Measurements from ENCODE around the gene PHKG1.
"Not testable (repeated sequence)": the region's sequence is repeated elsewhere in the genome, so short reads cannot be mapped to it uniquely, and the experiment has no call there.

PHKG1 gene

DNA sequence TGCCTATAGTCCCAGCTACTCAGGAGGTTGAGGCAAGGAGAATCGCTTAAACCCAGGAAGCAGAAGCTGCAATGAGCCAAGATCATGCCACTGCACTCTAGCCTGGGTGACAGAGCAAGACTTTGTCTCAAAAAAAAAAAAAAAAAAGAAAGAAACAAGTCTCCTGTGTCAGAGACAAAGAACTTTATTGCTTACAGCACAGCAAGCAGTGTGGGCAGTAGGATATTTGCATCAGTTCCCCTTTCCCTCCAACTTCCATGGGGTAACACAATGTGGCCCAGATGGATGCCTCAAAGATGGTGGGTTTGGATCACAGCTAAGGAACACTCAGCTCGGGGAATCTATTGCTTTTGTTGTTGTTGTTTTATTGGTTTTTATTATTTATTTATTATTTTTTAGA lies 47.0 kb downstream of the PHKG1 start:
- not testable (repeated sequence) for DNase-seq (ENCODE audit: low spot score); FAIRE-seq

DNA sequence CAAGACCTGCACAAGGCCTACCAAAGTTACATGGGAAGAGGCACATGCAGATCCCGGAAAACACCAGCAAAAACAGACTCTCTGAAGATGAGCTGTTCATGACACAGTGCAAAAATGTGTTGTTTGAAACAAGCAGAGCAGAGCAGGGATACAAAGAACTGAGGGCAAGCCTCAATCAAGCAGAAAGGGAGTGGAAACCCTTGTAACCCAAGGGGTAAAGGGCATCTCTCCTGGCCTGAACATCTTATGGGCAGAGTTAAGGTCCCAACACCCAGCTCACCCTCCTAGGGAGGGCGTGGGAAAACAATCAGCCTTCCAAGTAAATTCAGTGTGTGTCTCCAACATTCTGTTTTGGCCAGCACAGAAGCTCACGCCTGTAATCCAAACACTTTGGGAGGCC lies 52.0 kb downstream of the PHKG1 start:
- no peak for FAIRE-seq

DNA sequence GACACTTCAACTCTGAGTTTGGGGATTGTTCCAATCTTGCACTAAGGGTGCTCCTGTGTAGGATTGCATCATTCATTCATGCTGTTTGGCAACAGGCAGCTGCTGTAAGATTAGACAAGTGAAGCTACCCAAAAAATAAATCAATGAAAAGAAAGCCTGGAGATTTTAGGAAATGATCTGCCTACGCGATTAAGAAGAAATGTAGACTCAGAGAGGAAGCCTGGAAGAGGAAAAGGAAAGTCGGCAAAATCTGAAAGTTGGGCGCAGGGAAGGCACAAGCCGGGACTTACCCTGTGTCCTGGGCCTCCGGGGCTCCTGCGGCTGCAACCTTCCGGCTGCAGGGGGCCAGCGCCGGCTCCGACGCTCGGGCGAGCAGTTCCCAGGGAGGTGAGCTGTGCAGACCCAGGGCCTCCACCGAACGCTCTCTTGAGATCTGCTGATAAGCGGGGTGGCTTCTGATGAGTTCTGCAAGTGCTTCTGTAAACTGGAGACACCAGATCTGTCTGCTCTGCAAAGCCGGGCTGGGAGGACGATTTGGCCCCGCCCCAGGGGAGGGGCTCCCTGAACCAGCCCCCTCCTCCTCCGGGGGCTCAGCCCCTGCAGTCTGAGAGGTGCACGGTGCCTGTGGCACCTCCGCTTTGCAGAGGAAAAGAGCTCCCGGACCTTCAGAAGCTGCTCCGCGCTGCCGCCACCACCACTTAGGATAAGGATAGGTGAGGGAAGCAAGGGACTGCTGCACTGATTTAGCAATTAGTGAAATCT lies 58.9 kb downstream of the PHKG1 start:
- FAIRE-seq = no peak
- DNase-seq (ENCODE audit: low spot score) = peak; percentile 91

More for the DNA sequence above, 52.0 kb downstream of the PHKG1 start:
- no peak for DNase-seq (ENCODE audit: low spot score)

DNA sequence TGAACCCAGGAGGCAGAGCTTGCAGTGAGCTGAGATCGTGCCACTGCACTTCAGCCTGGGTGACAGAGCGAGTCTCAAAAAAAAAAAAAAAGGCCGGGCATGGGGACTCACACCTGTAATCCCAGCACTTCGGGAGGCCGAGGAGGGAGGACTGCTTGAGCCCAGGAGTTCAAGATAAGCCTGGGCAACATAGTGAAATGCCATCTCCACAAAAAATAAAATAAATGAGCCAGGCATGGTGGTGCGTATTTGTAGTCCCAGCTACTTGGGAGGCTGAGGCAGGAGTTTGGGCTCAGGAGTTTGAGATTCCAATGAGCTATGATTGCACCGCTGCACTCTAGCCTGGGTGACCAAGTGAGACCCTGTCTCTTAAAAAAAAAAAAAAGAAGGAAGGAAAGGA lies 60.2 kb downstream of the PHKG1 start:
- DNase-seq (ENCODE audit: low spot score); FAIRE-seq: not testable (repeated sequence)

DNA sequence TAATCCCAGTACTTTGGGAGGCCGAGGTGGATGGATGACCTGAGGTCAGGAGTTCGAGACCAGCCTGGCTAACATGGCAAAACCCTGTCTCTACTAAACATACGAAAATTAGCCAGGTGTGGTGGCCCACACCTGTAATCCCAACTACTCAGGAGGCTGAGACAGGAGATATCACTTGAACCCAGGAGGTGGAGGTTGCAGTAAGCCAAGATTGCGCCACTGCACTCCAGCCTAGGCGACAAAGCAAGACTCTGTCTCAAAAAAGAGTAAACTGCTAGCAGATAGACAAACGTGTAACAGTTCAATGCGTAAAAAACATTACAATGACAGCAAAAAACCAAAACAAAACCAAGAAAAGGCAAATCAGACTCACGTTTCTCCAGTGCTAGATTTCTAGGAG lies 61.2 kb downstream of the PHKG1 start:
- not testable (repeated sequence) for FAIRE-seq; DNase-seq (ENCODE audit: low spot score)

DNA sequence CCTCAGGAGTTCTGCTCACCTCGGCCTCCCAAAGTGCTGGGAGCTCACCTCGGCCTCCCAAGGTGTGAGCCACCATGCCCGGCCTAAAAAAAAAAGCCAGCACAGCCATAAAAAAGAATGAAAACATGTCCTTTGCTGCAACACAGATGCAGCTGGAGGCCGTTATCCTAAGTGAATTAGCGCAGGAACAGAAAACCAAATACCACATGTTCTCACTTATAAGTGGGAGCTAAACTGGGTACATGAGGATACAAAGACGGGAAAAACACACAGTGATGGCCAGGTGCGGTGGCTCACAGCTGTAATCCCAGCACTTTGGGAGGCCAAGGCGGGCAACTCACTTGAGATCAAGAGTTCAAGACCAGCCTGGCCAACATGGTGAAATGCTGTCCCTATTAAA lies 62.4 kb downstream of the PHKG1 start:
- FAIRE-seq (no peak), DNase-seq (ENCODE audit: low spot score) (no peak)
